GM12801 (cell line): ENCODE data around the gene TCF12.

Source experiments
- CTCF ChIP-seq: IDR thresholded peaks from one replicate; pipeline ENCODE4 v1.5.1; 2011; ENCODE audit warnings: control low read depth; ENCODE audit not compliant: insufficient read length; ENCODE audit errors: extremely low read depth

The TCF12 gene

GRCh38 chr15:57095896-57096295 lies 177.5 kb downstream of the TCF12 start:
- no peak for TF ChIP-seq CTCF

- TF ChIP-seq CTCF, result no peak
These were observed 178.8 kb downstream of the TCF12 start for GRCh38 chr15:57097246-57097645.

GRCh38 chr15:57098896-57099295 lies 180.5 kb downstream of the TCF12 start:
- TF ChIP-seq CTCF, result no peak

GRCh38 chr15:57100136-57100539 lies 181.7 kb downstream of the TCF12 start:
- no peak for TF ChIP-seq CTCF

GRCh38 chr15:57102858-57103257 lies 184.4 kb downstream of the TCF12 start:
- no peak for TF ChIP-seq CTCF

GRCh38 chr15:57108296-57108695 lies 189.9 kb downstream of the TCF12 start:
- no peak for TF ChIP-seq CTCF

- TF ChIP-seq CTCF, result no peak
These were observed 190.6 kb downstream of the TCF12 start for GRCh38 chr15:57109005-57109404.

GRCh38 chr15:57111002-57111401 lies 192.6 kb downstream of the TCF12 start:
- no peak for TF ChIP-seq CTCF
